Fibroblast of the aortic adventitia (primary cell): Measurements from ENCODE around the gene TSPAN13. TPM values are rescaled to one million over a fixed set of nuclear protein-coding genes. Genes with fewer than 3 reads are reported as not detected.

Experiments used
- DNase-seq: peaks from one replicate; pipeline ENCODE4 v3.0.0-alpha.2; 2010; ENCODE audit warnings: low read depth
- H3K4me3 ChIP-seq: 2 replicates; pipeline ENCODE4 v1.5.1; 2011; ENCODE audit warnings: low read depth, mild to moderate bottlenecking, control low read depth, low read length, moderate library complexity
- CTCF ChIP-seq: IDR thresholded peaks from 2 replicates; pipeline ENCODE4 v1.5.1; 2011; ENCODE audit warnings: mild to moderate bottlenecking, low read length, control low read depth, inconsistent platforms; ENCODE audit not compliant: insufficient read depth
- total RNA-seq: library from RNA; depleted of rRNA; stranded (reverse); fragments of >200 nt; gene quantifications from 2 replicates; pipeline ENCODE4 v1.2.3, GENCODE V29; 2012; ENCODE audit warnings: low replicate concordance

TSPAN13 gene
- total RNA-seq, 1 donor: 4.3 TPM

GRCh38 chr7:16715928-16716327 is 37.6 kb upstream of the TSPAN13 start:
- no peak for DNase-seq
- no peak for TF ChIP-seq CTCF
- H3K4me3 ChIP-seq: no peak overlapping the region

GRCh38 chr7:16718111-16718656 is 35.4 kb upstream of the TSPAN13 start:
- H3K4me3 ChIP-seq: no peak overlapping the region
- no peak for DNase-seq
- TF ChIP-seq CTCF: no peak

- peak; percentile 24 for DNase-seq
- no peak for TF ChIP-seq CTCF
- H3K4me3 ChIP-seq: no peak overlapping the region
These were observed 33.9 kb upstream of the TSPAN13 start for GRCh38 chr7:16719699-16720098.

- no peak for TF ChIP-seq CTCF
- DNase-seq: no peak
- H3K4me3 ChIP-seq: no peak overlapping the region
These were observed 32.0 kb upstream of the TSPAN13 start for GRCh38 chr7:16721541-16721940.

- no peak overlapping the region for H3K4me3 ChIP-seq
- DNase-seq: no peak
- TF ChIP-seq CTCF: no peak
These were observed 29.2 kb upstream of the TSPAN13 start for GRCh38 chr7:16724344-16724743.

DNA sequence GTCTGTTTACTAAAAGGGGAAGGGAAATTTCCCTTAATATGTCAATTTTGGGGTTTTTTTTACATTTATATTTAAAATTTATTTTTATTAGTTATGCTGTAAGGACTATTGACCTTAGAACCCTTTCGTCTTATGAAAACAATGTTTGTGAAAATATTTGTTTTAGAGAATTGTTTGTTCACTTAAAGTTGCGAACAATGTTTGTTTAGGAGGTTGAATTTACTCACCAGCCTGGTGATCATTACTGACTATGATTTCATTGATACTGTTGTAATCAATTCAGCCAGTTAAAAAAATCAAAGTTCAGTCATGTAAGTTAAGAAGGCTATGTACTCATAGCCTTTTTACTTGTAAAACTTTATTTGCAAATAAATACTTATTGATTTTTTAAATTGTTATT is 27.4 kb upstream of the TSPAN13 start:
- no peak for DNase-seq
- no peak for TF ChIP-seq CTCF
- H3K4me3 ChIP-seq: no peak overlapping the region

DNA sequence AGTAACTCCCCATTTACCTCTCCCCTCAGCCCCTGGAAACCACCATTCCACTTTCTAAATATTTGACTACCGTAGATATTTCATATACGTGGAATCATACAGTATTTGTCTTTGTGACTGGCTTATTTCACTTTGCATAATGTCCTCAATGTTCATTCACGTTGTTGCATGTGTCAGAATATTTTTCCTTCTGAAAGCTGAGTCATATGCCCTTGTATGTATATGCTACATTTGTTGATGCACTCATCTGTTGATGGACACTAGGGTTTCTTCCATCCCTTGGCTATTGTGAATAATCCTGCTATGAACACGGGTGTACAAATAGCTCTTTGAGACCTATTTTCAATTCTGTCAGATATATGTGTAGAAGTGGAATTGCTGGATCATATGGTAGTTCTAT is 25.8 kb upstream of the TSPAN13 start:
- no peak for TF ChIP-seq CTCF
- no peak overlapping the region for H3K4me3 ChIP-seq
- DNase-seq: no peak
